GM23338 (cell line): Measurements from ENCODE around the gene SYMPK. TPM values are rescaled to one million over a fixed set of nuclear protein-coding genes. Genes with fewer than 3 reads are reported as not detected.

Experiments
- polyA plus RNA-seq: library from polyadenylated mRNA; unstranded; fragments of >200 nt; fragmentation: Nextera tagmentation; extraction: Ambion mirVana; gene quantifications from 2 replicates; pipeline ENCODE4 v1.2.1, GENCODE V29; 2016
- total RNA-seq: library from RNA; depleted of rRNA; stranded (reverse); fragments of >200 nt; shearing (Covaris generic); gene quantifications from 2 replicates; pipeline ENCODE4 v1.2.3, GENCODE V29; 2014; rRNA removed

SYMPK gene
- total and polyA plus RNA-seq, 2 experiments from 2014 or later = 36.8 to 82.1 TPM

Other genes starting within 250 kb of the SYMPK start
- gene EML2, start 223.8 kb downstream of the SYMPK start, total RNA-seq = 28.9 and 33.9 TPM in 2 replicates
- gene EML2, start 223.8 kb downstream of the SYMPK start, polyA plus RNA-seq = 7.1 and 8.0 TPM in 2 replicates
- 0.19 and 0.42 TPM in 2 replicates for gene GIPR, start 194.9 kb downstream of the SYMPK start, total RNA-seq
- gene GIPR, start 194.9 kb downstream of the SYMPK start, polyA plus RNA-seq = 1.2 and 1.4 TPM in 2 replicates
- gene SNRPD2, start 171.2 kb downstream of the SYMPK start, total RNA-seq = 169 and 226 TPM in 2 replicates
- gene SNRPD2, start 171.2 kb downstream of the SYMPK start, polyA plus RNA-seq = 1,375 and 1,400 TPM in 2 replicates
- gene QPCTL, start 170.5 kb downstream of the SYMPK start, total RNA-seq = 23.0 and 26.2 TPM in 2 replicates
- 8.6 and 10.6 TPM in 2 replicates for gene QPCTL, start 170.5 kb downstream of the SYMPK start, polyA plus RNA-seq
- gene FBXO46, start 132.3 kb downstream of the SYMPK start, total RNA-seq = 34.4 and 35.8 TPM in 2 replicates
- gene FBXO46, start 132.3 kb downstream of the SYMPK start, polyA plus RNA-seq = 9.4 and 12.0 TPM in 2 replicates
- gene MEIOSIN, start 129.7 kb downstream of the SYMPK start, total RNA-seq = 0.16 and 0.28 TPM in 2 replicates
- 0.21 TPM in 1 of 2 replicates, not detected in the other for gene MEIOSIN, start 129.7 kb downstream of the SYMPK start, polyA plus RNA-seq
- gene SIX5, start 93.9 kb downstream of the SYMPK start, total RNA-seq = 16.1 and 22.6 TPM in 2 replicates
- gene SIX5, start 93.9 kb downstream of the SYMPK start, polyA plus RNA-seq = 10.1 and 12.4 TPM in 2 replicates
- gene DMPK, start 80.7 kb downstream of the SYMPK start, total RNA-seq = 18.9 and 24.0 TPM in 2 replicates
- 9.2 and 9.8 TPM in 2 replicates for gene DMPK, start 80.7 kb downstream of the SYMPK start, polyA plus RNA-seq
- 33.1 and 45.6 TPM in 2 replicates for gene DMWD, start 70.3 kb downstream of the SYMPK start, total RNA-seq
- gene DMWD, start 70.3 kb downstream of the SYMPK start, polyA plus RNA-seq = 11.8 and 12.1 TPM in 2 replicates
- 0.21 and 0.23 TPM in 2 replicates for gene RSPH6A, start 47.8 kb downstream of the SYMPK start, total RNA-seq
- 0.11 TPM in 1 of 2 replicates, not detected in the other for gene RSPH6A, start 47.8 kb downstream of the SYMPK start, polyA plus RNA-seq
- 15.1 and 17.5 TPM in 2 replicates for gene FOXA3, start 1.2 kb upstream of the SYMPK start, total RNA-seq
- gene FOXA3, start 1.2 kb upstream of the SYMPK start, polyA plus RNA-seq = 11.1 and 11.7 TPM in 2 replicates
- 36.0 and 41.6 TPM in 2 replicates for gene IRF2BP1, start 23.0 kb upstream of the SYMPK start, total RNA-seq
- 9.7 and 10.4 TPM in 2 replicates for gene IRF2BP1, start 23.0 kb upstream of the SYMPK start, polyA plus RNA-seq
- gene MYPOP, start 39.5 kb upstream of the SYMPK start, total RNA-seq = 6.9 and 7.9 TPM in 2 replicates
- 2.7 and 3.0 TPM in 2 replicates for gene MYPOP, start 39.5 kb upstream of the SYMPK start, polyA plus RNA-seq
- 0.14 TPM in 1 of 2 replicates, not detected in the other for gene NANOS2, start 51.6 kb upstream of the SYMPK start, total RNA-seq
- 0.11 TPM in 1 of 2 replicates, not detected in the other for gene NANOS2, start 51.6 kb upstream of the SYMPK start, polyA plus RNA-seq
- gene NOVA2, start 110.7 kb upstream of the SYMPK start, total RNA-seq = 13.7 and 14.9 TPM in 2 replicates
- 5.1 and 5.3 TPM in 2 replicates for gene NOVA2, start 110.7 kb upstream of the SYMPK start, polyA plus RNA-seq
- 16.4 and 22.4 TPM in 2 replicates for gene CCDC61, start 132.3 kb upstream of the SYMPK start, total RNA-seq
- gene CCDC61, start 132.3 kb upstream of the SYMPK start, polyA plus RNA-seq = 6.7 and 9.8 TPM in 2 replicates
- not detected in 2 replicates for gene PGLYRP1, start 159.9 kb upstream of the SYMPK start, total RNA-seq
- gene PGLYRP1, start 159.9 kb upstream of the SYMPK start, polyA plus RNA-seq = 0.33 TPM in 1 of 2 replicates, not detected in the other
- 0.87 and 1.0 TPM in 2 replicates for gene IGFL4, start 177.9 kb upstream of the SYMPK start, total RNA-seq
- gene IGFL4, start 177.9 kb upstream of the SYMPK start, polyA plus RNA-seq = 0.06 and 0.23 TPM in 2 replicates